Fibroblast of skin of scalp (primary cell): ENCODE results near the gene AP4S1.
A peak's percentile ranks its signal among the peaks of the same experiment; 100 is the strongest.
"Not testable (repeated sequence)": the region's sequence is repeated elsewhere in the genome, so short reads cannot be mapped to it uniquely, and the experiment has no call there.

Experiments
- DNase-seq: peaks from one replicate; pipeline ENCODE4 v3.0.0-alpha.2; 2013

Gene AP4S1

DNA sequence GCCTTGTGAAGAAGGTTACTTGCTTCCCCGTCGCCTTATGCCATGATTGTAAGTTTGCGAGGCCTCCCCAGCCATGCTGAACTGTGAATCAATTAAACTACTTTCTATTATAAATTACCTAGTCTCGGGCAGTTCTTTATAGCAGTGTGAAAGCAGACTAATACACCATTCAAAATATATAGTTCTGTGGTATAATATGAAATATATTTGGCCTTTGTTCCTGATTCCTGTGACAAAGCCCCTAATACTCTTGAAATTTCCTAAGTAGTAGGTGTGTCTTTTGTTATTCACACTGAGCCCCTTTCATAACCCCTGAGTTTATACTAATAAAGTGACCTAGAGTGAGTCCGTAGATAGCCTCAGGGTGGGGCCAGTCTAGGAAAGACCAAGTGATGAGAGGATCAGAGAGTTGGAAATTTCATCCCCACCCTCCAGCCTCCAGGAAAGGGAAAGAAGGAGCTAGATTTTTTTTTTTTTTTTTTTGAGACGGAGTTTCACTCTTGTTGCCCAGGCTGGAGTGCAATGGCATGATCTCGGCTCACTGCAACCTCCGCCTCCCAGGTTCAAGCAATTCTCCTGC, 20.1 kb downstream of the AP4S1 start:
- no peak for DNase-seq

DNA sequence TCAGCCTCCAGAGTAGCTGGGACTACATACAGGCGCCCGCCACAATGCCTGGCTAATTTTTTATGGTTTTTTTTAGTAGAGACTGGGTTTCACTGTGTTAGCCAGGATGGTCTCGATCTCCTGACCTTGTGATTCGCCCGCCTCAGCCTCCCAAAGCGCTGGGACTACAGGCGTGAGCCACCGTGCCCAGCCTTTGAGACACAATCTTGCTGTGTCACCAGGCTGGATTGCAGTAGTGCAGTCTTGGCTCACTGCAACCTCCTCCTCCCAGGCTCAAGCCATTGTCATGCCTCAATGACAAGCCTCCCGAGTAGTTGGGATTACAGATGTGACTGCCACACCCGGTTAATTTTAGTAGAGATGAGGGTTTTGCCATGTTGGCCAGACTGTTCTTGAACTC, 22.1 kb downstream of the AP4S1 start:
- DNase-seq = no peak

- DNase-seq = no peak
Measured at GRCh38 chr14:31051023-31051422, 25.6 kb downstream of the AP4S1 start.

- no peak for DNase-seq
Measured at GRCh38 chr14:31051511-31051910, 26.1 kb downstream of the AP4S1 start.

GRCh38 chr14:31052905-31053586, 27.6 kb downstream of the AP4S1 start:
- not testable (repeated sequence) for DNase-seq

GRCh38 chr14:31057035-31057434, 31.6 kb downstream of the AP4S1 start:
- no peak for DNase-seq

DNA sequence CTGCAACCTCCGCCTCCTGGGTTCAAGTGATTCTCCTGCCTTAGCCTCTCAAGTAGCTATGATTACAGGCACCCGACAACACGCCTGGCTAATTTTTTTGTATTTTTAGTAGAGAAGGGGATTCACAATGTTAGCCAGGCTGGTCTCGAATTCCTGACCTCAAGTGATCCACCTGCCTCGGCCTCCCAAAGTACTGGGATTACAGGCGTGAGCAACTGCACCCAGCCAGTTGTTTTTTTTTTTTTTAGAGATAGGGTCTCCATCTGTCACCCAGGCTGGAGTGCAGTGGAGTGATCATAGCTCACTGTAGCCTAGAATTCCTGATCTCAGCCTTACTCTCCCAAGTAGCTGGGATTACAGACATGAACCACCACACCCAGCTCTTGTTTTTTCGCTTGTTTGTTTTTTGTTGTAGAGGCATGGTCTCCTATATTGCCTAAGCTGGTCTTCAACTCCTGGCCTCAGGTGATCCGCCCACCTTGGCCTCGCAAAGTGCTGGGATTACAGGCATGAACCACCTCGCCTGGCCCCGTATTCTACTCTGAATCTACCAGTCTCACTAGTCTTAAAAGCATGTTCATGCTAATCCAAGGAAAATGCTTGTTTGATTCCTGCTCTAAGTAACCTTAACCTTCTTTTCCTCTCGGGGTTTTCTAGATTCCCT, 32.4 kb downstream of the AP4S1 start:
- DNase-seq = no peak

DNA sequence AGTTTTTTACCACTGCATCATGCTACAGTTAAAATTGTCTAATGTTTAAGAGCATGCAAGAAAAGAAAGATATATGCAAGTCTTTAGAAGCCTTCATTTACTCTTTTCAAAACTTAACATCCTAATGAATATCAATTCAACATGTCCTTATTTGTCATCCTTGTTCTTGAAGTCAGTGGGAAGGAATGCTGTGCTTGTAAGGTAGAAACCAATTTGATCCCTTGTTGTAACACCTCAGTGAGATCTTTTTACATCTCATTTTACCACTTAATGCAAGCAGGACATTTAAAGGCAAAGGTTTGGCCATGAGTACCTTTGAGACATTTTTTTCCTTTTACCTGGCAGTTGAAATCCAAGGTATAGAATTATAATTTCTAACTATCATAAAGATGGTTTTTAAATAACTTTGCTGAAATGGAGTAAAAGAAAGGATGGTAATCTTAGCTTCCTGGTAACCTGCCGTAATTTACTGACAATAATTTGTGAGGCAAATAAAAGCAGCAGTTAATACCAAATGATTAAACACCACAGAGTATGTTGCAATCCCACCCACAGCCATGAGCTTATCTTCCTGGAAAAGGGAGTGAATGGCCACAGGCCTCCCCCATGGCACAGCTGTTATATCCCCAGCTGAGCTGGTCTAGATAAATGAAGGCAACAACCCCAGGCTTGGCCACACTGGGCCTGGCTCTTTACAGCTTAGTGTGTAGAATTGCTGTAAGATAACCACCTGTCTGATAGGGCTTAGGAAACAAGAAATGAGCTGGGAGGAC, 33.9 kb downstream of the AP4S1 start:
- peak; percentile 54 for DNase-seq

GRCh38 chr14:31060253-31060875, 34.9 kb downstream of the AP4S1 start:
- DNase-seq = no peak

DNA sequence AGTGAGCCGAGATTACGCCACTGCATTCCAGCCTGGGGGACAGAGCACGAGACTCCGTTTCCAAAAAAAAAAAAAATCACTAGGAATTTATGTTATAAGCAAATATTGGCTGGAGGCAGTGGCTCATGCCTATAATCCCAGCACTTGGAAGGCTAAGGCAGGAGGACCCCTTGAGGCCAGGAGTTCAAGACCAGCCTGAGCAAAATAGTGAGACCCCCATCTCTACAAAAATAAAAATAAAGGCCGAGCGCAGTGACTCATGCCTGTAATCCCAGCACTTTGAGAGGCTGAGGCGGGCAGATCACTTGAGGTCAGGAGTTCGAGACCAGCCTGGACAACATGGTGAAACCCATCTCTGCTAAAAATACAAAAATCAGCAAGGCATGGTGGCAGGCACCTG, 37.5 kb downstream of the AP4S1 start:
- DNase-seq = not testable (repeated sequence)

- no peak for DNase-seq
Measured at GRCh38 chr14:31068235-31068634, 42.8 kb downstream of the AP4S1 start.

DNA sequence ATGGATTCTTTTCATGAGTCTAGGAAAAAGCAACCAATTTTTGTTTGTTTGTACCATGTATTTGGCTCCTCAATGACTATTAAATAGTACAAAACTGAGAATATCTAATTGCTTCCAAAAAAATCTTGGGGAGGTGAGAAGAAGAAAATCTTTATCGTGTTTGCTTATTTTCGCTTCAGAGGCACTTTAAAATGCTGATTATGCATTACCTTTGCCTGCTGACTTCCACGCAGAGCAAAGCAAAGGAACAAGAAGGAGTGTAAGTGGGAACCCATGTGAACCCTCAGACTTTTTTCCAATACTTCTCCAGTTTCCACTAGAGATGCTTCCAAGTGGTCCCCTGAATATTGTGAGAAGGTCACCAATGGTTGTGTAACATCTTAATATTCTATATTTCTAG, 43.9 kb downstream of the AP4S1 start:
- DNase-seq = no peak

DNA sequence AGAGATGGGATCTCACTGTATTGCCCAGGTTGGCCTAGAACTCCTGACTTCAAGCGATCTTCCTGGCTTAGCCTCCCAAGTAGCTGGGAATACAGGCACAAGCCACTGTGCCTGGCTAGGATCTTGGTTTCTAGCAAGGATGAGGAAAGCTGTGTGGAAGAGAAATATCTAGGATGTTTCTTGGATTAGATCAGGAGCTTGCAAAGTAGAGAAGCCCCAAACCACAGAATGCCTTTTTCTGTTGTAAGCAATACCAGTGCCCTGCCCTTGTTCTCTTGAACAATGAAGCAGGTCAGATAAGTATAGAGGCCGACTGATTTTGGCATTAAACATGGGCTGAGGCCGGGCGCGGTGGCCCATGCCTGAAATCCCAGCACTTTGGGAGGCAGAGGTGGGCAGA, 45.0 kb downstream of the AP4S1 start:
- peak; percentile 94 for DNase-seq

- DNase-seq = peak; percentile 18
Measured at GRCh38 chr14:31071151-31071550, 45.7 kb downstream of the AP4S1 start.

GRCh38 chr14:31075144-31075543, 49.7 kb downstream of the AP4S1 start:
- no peak for DNase-seq

DNA sequence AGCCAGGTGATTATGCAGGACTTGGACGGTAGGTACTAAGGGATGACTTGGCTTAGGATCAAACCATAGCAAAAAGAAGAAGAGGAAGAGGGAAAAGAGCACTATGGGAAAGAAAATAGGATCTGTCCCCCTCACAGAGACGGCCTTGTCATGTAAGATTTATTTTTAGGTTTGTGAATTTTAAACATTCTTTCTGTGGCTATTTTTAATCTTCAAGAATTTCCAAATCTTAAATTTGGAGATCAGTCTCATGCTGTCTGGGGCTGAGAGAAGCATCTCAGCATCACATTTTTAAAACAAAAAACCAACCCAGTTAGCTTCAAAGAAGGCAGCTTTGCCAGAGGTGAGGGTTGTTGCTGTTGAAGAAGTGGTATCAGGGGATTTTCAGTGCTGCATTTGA, 53.3 kb downstream of the AP4S1 start:
- peak; percentile 16 for DNase-seq

- no peak for DNase-seq
Measured at GRCh38 chr14:31080056-31080455, 54.6 kb downstream of the AP4S1 start.

- no peak for DNase-seq
Measured at GRCh38 chr14:31080484-31080883, 55.0 kb downstream of the AP4S1 start.

- no peak for DNase-seq
Measured at GRCh38 chr14:31083781-31084180, 58.3 kb downstream of the AP4S1 start.

DNA sequence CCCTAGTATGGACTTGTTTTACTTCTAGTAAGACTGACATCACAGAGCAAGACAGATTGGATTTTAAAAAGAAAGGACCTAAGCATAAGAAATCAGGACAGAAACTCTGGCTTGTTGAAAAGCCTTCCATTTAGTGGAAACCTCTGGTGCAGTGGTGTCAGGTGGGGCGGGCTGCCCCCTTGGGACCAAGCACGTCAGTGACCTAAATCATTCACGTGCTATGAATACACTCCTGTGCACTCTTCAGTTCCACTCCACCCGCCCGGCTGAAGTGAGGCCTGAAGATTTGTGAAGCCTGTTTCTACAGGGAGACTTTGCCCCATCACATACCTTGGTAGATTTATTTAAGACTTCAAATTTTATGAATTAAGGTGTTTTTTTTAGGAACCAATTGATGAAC, 58.9 kb downstream of the AP4S1 start:
- no peak for DNase-seq

GRCh38 chr14:31085027-31085426, 59.6 kb downstream of the AP4S1 start:
- no peak for DNase-seq

GRCh38 chr14:31086466-31086865, 61.0 kb downstream of the AP4S1 start:
- not testable (repeated sequence) for DNase-seq
